ENCODE measurements around the gene ARID5A.

The ARID5A gene

DNA sequence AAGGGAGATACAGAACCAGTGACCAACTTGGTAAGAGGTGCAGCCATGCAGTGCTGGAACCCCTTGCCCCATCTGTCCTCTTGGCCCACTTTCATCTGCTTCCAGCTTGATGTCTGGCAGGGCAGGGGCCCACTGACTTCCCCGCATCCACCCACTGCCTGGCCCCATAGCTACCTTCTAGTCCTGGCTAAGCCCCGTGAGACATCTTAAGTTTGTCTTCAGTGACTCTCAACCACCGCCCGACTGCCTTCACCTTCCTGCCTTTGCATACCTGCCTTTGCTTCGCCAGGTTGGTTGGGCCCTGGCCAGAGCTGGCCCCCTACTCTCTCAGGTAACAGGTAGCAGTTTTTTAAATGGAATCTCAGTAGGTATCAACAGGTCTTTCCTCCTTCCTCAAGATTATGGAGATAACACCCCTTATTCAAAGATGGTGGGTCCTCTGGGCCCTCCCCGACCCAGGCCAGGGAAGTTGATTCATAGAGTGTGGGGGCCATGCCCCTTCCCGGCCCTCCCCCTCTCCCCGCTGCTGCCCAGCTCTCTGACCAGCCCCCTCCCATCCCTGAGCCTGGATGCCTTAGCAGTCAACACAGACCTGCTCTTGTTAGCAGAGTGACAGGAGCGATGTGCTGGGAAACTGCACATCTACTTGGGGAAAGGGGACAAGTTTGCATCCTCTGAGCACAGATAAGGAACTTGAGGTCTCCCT is 2.8 kb downstream of the ARID5A start:
- no peak overlapping the region for H3K4me3 ChIP-seq (ENCODE audit: low read depth, low read length)
- TF ChIP-seq, protein P1, sequence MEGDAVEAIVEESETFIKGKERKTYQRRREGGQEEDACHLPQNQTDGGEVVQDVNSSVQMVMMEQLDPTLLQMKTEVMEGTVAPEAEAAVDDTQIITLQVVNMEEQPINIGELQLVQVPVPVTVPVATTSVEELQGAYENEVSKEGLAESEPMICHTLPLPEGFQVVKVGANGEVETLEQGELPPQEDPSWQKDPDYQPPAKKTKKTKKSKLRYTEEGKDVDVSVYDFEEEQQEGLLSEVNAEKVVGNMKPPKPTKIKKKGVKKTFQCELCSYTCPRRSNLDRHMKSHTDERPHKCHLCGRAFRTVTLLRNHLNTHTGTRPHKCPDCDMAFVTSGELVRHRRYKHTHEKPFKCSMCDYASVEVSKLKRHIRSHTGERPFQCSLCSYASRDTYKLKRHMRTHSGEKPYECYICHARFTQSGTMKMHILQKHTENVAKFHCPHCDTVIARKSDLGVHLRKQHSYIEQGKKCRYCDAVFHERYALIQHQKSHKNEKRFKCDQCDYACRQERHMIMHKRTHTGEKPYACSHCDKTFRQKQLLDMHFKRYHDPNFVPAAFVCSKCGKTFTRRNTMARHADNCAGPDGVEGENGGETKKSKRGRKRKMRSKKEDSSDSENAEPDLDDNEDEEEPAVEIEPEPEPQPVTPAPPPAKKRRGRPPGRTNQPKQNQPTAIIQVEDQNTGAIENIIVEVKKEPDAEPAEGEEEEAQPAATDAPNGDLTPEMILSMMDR (IDR thresholded peaks at IDR 0.05; ENCODE audit: insufficient read depth, low read length, missing control alignments) = no peak
- DNase-seq (ENCODE audit: low read depth, low spot score) = no peak
- CTCF ChIA-PET = interaction anchor here (0.7 to 18.6 kb wide), 7 partner anchors 8 to 156 kb away, joined by 3 to 257 read pairs (median 4); no protein-coding TSS in a partner anchor
- POLR2A ChIA-PET = no interaction called here

DNA sequence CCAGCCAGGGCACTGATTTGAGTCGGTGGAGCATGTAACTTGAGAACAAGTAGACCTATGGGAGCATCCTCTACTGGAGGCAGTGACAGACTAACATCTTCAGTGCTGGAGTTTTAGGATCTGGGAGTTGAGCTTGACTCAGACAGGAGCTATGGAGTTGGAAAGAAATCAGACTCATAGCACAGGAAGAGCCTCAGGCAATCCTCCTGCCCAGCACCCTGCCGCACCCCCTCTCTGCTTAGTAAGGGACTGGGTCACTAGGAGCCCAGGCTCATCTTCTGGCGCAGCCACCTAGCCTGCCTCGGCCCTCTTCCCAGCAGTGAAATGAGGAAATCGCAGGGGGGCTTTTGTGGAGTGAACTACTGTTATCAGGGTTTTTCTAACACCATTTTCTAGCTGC is 3.6 kb downstream of the ARID5A start:
- TF ChIP-seq, protein P1 (IDR thresholded peaks at IDR 0.05; ENCODE audit: insufficient read depth, low read length, missing control alignments) = no peak
- no peak for DNase-seq (ENCODE audit: low read depth, low spot score)
- ChIA-PET CTCF (interaction anchor here (0.7 to 18.6 kb wide), 8 partner anchors 9 to 155 kb away, joined by 3 to 257 read pairs (median 4); no protein-coding TSS in a partner anchor), POLR2A (interaction anchor here (0.6 kb wide), 1 partner anchor 152 kb away, joined by 3 read pairs; no protein-coding TSS in a partner anchor)
- no peak overlapping the region for H3K4me3 ChIP-seq (ENCODE audit: low read depth, low read length)

DNA sequence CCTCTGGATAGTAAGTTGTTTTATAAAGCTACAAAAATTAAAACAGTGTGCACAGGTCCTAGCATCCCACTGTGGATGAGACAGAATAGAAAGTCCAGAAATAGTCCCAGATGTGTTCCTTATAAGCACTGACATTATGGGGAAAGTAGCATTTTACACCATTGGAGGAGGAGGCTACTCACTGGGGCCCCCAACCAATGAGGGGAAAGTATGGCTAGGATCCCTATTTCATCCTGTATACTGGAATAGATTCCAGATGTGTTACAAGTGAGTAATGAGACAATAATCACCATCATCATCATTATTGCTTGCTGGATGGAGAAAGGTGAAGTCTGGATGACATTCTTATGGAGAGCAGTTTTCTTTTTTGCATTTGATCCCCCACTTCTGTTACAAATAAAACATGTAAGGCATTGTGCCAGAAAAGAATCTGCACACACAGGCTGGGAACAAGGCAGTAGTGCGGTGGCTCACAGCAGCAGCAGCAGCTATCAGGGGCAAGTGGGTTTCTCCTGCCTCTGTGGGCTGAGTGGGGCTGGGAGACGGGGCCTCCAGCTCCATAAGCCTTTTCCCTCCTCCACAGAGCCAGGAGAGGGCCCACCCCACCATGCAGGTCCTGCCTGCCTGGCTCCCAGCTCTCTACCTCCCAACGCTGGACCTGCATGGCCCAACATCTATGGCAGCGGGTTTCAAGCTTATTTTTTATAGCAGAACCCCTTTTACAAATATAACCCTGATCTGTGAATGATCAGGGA is 5.0 kb downstream of the ARID5A start:
- no peak overlapping the region for H3K4me3 ChIP-seq (ENCODE audit: low read depth, low read length)
- no peak for DNase-seq (ENCODE audit: low read depth, low spot score)
- CTCF ChIA-PET = interaction anchor here (1.3 to 18.6 kb wide), 6 partner anchors 9 to 134 kb away, joined by 3 to 257 read pairs (median 6); no protein-coding TSS in a partner anchor
- POLR2A ChIA-PET = interaction anchor here (0.5 kb wide), 1 partner anchor 127 kb away, joined by 3 read pairs; no protein-coding TSS in a partner anchor
- TF ChIP-seq, protein P1 (IDR thresholded peaks at IDR 0.05; ENCODE audit: insufficient read depth, low read length, missing control alignments) = no peak

DNA sequence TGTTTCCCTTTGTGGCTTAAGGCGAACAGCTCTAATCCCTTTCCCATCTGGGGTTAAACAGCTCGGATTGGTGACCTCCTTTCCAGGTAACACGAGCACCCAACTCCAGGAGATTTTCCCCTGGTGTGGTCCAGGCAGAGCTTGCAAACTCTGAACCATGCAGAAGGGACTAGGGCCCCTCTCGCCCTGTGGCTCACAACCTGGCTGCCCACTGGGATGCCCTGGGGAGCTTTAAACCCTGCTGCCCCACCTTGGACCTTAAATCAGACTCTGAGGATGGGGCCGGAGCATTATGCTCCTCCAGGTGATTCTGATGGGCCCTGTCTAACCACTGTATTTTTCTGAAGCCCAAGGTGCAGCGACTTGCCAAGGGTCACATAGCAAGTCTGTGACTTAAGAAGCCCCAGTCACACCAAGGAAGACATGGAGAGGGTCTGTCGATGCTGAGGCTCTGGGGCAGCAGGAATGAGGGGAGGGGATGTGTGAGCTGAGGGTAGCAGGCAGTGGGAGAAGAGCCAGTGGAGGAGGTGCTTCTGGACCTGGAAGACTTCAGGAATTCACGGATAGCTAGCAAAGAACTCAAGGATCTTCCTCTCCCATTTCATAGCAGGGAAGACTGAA is 5.9 kb downstream of the ARID5A start:
- no peak overlapping the region for H3K4me3 ChIP-seq (ENCODE audit: low read depth, low read length)
- CTCF ChIA-PET = interaction anchor here (2.0 to 18.6 kb wide), 3 partner anchors 10 to 33 kb away, joined by 6 to 257 read pairs (median 7); no protein-coding TSS in a partner anchor
- POLR2A ChIA-PET = no interaction called here
- DNase-seq (ENCODE audit: low read depth, low spot score) = no peak
- TF ChIP-seq, protein P1 (IDR thresholded peaks at IDR 0.05; ENCODE audit: insufficient read depth, low read length, missing control alignments) = no peak

DNA sequence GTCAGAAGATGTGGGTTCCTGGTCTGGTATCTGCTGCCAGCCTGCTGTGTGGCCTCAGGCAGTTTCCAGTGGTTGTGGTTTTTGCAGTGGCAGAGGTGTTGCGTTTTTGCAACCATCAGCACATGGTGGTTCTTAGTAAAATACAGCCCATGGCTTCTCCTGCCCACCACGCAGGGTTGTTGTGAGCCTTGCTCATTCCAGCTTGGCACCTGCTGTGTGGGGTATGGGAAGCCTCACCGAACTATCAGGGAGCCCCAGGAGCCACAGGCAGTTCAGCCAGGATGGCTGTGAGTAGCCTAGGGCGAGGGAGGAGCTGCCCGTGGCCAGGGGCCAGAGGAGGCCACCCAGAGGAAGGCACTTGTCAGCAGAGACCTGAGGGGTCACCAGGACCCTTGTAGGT is 9.8 kb downstream of the ARID5A start:
- DNase-seq (ENCODE audit: low read depth, low spot score) = no peak
- no peak overlapping the region for H3K4me3 ChIP-seq (ENCODE audit: low read depth, low read length)

More for the DNA sequence above, 9.8 kb downstream of the ARID5A start:
- TF ChIP-seq, protein P1 (IDR thresholded peaks at IDR 0.05; ENCODE audit: insufficient read depth, low read length, missing control alignments) = no peak
- ChIA-PET CTCF (interaction anchor here (0.7 to 18.6 kb wide), 3 partner anchors 7 to 12 kb away, joined by 3 to 257 read pairs (median 3); no protein-coding TSS in a partner anchor), POLR2A (no interaction called here)

Measured in AG04449 (cell line).